Tibial nerve (tissue), 4 donors: ENCODE results near the gene TGFB2.

ENCODE experiments used
- CTCF ChIP-seq, 5 experiments: fragments of 200-600 bp in 3 of 5; fragments of 450-650 bp in 2 of 5; sonication (generic) in 3 of 5; IDR thresholded peaks; one replicate each; pipeline ENCODE4 v1.5.1; 2016 to 2019; ENCODE audit warnings: antibody characterized with exemption in 5 of 5, mild to moderate bottlenecking in 3 of 5, moderate library complexity in 2 of 5
- EP300 ChIP-seq, 2 donors: sonication (generic); formaldehyde crosslinking; IDR thresholded peaks; one replicate each; pipeline ENCODE4 v1.6.1; 2017; ENCODE audit warnings: antibody characterized with exemption in 2 of 2, mild to moderate bottlenecking in 1 of 2
- POLR2A ChIP-seq, 2 donors: fragments of 450-650 bp; IDR thresholded peaks; one replicate each; pipeline ENCODE4 v1.6.1; 2017; ENCODE audit warnings: antibody characterized with exemption in 2 of 2, mild to moderate bottlenecking in 2 of 2, moderate library complexity in 2 of 2

GRCh38 chr1:218394416-218394815, 49.3 kb downstream of the TGFB2 start:
- no peak for TF ChIP-seq CTCF (IDR thresholded peaks at IDR 0.05)
- TF ChIP-seq POLR2A (IDR thresholded peaks at IDR 0.05), result no peak
- TF ChIP-seq EP300 (IDR thresholded peaks at IDR 0.05), result no peak
